Transverse colon (tissue), 4 donors: ENCODE results near the gene SLC25A48.

Experiments used
- POLR2AphosphoS5 ChIP-seq, 3 donors: sonication (generic); formaldehyde crosslinking; IDR thresholded peaks; one replicate each; pipeline ENCODE4 v1.6.1; 2016; ENCODE audit warnings: antibody characterized with exemption in 3 of 3
- TF ChIP-seq, protein P1 (sequence below), 5 experiments: fragments of 200-600 bp in 3 of 5; fragments of 450-650 bp in 2 of 5; sonication (generic) in 3 of 5; IDR thresholded peaks; 1 replicate in 2 of 5; 2 replicates in 3 of 5; pipeline ENCODE4 v1.5.1; 2016 to 2017; ENCODE audit warnings: antibody characterized with exemption in 5 of 5, inconsistent platforms in 3 of 5, mild to moderate bottlenecking in 2 of 5, moderate library complexity in 1 of 5

DNA sequence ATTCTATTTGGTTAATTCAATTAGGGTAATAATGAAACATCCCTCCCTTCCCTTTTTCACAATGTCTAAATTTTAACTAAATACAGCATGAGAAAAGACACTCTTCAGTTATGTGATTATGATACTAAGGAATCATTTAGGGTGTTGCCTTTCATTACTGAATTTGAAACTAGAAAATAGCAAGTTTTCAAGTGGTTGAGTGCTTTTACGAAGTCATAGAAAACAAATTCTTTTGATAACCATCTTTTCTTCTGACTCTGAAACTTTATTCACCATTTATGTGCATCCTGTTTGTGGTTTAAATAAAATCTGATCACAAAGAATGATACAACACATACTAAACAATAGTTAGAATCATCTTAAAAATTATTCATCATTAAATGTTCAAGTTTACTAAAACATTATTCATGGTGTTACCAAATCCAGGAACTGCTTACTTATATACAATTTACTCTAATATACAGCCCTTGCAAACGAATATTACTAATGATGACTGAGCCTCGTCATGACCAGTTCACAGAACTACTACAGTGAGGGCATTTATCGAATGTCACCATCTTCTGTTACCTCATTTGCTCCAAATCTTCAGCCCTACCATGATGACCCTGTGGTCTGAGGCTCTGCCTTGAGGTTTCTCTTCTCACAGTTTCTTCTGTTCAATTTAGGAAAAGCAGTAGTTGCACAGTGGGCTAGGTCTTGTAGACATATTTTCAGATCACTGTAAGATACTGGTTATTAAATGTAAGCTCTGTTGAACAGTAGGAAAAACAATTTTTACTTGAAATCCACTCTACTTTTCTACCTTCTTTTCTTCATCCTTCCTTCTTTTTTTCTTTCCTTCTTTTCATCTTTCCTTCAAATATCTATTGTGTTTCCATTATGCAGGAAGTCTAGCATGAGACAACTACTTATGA lies 79.5 kb downstream of the SLC25A48 start:
- TF ChIP-seq, protein P1, sequence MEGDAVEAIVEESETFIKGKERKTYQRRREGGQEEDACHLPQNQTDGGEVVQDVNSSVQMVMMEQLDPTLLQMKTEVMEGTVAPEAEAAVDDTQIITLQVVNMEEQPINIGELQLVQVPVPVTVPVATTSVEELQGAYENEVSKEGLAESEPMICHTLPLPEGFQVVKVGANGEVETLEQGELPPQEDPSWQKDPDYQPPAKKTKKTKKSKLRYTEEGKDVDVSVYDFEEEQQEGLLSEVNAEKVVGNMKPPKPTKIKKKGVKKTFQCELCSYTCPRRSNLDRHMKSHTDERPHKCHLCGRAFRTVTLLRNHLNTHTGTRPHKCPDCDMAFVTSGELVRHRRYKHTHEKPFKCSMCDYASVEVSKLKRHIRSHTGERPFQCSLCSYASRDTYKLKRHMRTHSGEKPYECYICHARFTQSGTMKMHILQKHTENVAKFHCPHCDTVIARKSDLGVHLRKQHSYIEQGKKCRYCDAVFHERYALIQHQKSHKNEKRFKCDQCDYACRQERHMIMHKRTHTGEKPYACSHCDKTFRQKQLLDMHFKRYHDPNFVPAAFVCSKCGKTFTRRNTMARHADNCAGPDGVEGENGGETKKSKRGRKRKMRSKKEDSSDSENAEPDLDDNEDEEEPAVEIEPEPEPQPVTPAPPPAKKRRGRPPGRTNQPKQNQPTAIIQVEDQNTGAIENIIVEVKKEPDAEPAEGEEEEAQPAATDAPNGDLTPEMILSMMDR (IDR thresholded peaks at IDR 0.05), result no peak
- TF ChIP-seq POLR2AphosphoS5 (IDR thresholded peaks at IDR 0.05), result no peak
